Spleen (tissue), 3 donors: ENCODE measurements around the gene OSBPL10.

Experiments
- POLR2A ChIP-seq, 3 donors: fragments of 450-650 bp; IDR thresholded peaks; one replicate each; pipeline ENCODE4 v1.5.1; 2017; ENCODE audit warnings: antibody characterized with exemption in 3 of 3, mild to moderate bottlenecking in 1 of 3
- POLR2AphosphoS5 ChIP-seq, 3 donors: sonication (generic); formaldehyde crosslinking; IDR thresholded peaks; one replicate each; pipeline ENCODE4 v1.5.1; 2017; ENCODE audit warnings: antibody characterized with exemption in 3 of 3

GRCh38 chr3:31978553-31978952, 2.5 kb downstream of the OSBPL10 start:
- no peak for TF ChIP-seq POLR2AphosphoS5 (IDR thresholded peaks at IDR 0.05)
- no peak for TF ChIP-seq POLR2A (IDR thresholded peaks at IDR 0.05)
